Measurements from ENCODE around the gene FRAS1.

- TF ChIP-seq CTCF (IDR thresholded peaks at IDR 0.05): no peak
- no peak for TF ChIP-seq POLR2A (IDR thresholded peaks at IDR 0.05)
Measured at GRCh38 chr4:78395642-78396041, 338.5 kb downstream of the FRAS1 start.
